HG03066 (cell line): Measurements from ENCODE around the gene C14orf132.

Experiments
- ATAC-seq: cut with Tn5 transposase; IDR thresholded peaks from one replicate; pipeline ENCODE4 v1.9.1; 2021; ENCODE audit warnings: low read depth; ENCODE audit not compliant: unreplicated experiment

Gene C14orf132

DNA sequence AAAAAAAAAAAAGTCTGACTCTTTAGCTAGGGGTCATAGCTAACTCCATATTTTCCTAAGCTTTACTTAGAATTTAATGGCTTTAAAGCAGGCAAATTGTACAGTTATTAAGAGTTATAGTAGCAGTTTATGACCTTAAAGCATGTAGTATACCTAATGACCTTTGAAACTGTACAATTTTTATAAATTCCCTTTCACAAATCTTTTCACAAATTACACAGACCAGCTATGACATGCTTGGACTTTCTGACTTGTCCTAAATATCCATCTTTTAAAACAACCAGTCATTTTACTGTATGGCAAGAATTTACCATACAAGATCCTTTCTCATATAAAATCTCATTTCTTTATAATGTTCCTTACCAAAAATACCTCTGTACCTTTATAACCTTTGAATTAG, 74.8 kb downstream of the C14orf132 start:
- no peak for ATAC-seq

GRCh38 chr14:96117101-96117897, 78.1 kb downstream of the C14orf132 start:
- no peak for ATAC-seq

DNA sequence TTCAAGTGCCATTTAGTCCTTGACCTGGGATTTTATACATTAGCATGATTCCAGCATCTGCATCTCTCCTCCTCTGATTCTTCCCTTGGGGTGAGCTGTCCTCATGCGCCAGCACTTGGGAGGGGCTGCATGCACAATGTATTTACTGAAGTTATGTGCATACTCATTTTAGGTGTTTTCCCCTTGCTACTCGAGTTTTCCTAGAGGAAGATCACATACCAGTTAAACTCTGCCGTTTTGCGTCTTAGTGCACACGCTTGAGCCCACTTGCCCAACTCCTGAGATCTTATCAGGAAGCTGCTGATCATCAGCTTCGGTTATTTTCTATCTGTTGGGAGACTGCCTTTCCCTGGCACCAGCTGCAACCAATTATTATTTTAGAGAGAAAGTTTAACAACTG, 78.8 kb downstream of the C14orf132 start:
- no peak for ATAC-seq

- ATAC-seq: no peak
These were observed 79.2 kb downstream of the C14orf132 start for GRCh38 chr14:96118391-96118790.

GRCh38 chr14:96119947-96120346, 80.8 kb downstream of the C14orf132 start:
- no peak for ATAC-seq

GRCh38 chr14:96120392-96120791, 81.2 kb downstream of the C14orf132 start:
- no peak for ATAC-seq

DNA sequence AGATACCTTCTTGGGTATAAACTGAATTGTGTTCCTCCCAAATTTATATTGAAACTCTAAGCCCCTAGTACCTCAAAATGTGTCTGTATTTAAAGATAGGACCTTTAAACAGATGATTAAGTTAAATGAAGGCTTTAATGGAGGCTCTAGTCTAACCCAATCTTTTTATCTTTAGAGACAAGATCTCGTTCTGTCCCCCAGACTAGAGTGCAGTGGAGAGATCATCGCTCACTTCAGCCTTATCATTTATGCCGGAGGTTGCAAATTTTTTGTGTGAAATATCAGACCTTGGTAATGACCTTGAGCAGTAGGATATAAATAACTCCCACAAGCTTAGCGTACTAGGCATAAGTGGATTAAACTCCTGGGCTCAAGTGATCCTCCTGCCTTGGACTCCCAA, 81.8 kb downstream of the C14orf132 start:
- no peak for ATAC-seq

GRCh38 chr14:96121660-96122395, 82.7 kb downstream of the C14orf132 start:
- no peak for ATAC-seq

- no peak for ATAC-seq
These were observed 83.3 kb downstream of the C14orf132 start for GRCh38 chr14:96122496-96122895.

DNA sequence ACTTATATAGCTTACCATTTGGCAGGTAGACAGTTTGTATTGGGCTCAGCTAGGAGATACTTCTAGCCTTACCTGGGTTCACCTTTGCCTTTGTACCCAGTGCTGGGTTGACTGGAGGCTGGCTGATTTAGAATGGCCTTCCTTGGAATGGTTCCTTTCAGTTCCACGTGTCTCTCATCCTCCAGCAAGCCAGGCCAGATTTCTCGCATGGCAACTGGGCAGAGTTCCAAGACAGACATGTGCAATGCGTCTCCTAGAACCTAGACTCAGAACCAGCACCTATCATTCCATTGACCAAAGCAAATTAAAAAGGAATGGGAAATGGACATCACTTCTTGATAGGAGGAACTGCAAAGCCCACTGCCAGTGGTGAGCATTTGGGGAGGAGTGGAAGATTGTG, 86.4 kb downstream of the C14orf132 start:
- ATAC-seq: no peak

- no peak for ATAC-seq
These were observed 87.2 kb downstream of the C14orf132 start for GRCh38 chr14:96126339-96126782.

DNA sequence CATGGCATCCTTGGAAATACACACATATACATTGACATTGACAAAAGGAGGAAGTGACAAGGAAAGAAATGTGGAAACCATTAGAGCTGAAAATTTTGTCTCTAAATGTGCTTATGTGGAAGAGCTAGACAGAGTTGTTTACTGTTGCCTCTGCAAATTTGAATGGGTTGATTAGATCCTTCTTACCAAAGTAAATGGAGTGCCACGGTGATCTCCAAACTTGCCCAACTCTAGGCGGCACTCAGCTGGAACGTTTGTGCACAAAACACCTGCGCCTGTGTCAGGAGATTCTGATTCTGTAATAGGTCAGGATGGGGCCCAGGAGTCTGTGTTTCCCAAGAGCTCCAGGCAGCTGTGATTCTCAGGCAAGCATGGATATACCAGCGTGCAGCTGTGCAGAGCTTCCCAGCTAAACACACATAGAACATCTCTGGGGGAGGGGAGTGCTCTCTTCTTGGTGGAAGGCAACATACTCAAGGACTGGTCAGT, 87.7 kb downstream of the C14orf132 start:
- no peak for ATAC-seq

GRCh38 chr14:96129128-96129736, 90.1 kb downstream of the C14orf132 start:
- ATAC-seq: no peak

GRCh38 chr14:96130391-96130790, 91.2 kb downstream of the C14orf132 start:
- no peak for ATAC-seq

DNA sequence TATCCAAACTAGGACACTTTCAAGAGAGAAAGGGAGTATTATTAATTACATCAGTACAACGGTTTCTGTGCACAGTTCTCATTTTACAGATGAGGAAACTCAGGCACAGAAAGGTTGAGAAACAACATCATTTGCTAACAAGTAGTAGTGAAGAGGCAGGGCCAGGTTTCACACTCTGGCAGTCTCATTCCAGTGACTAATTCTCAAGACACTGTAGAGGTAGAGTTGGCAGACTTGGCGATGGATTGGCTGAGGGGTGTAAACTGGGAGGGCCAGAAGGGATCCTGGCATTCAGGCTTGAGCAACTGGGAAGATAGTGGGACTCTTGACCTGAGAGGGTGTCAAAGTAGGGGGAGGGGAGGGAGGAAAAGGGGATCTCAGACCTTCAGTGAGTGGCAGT, 91.7 kb downstream of the C14orf132 start:
- no peak for ATAC-seq

- ATAC-seq: no peak
These were observed 92.7 kb downstream of the C14orf132 start for GRCh38 chr14:96131836-96132235.

DNA sequence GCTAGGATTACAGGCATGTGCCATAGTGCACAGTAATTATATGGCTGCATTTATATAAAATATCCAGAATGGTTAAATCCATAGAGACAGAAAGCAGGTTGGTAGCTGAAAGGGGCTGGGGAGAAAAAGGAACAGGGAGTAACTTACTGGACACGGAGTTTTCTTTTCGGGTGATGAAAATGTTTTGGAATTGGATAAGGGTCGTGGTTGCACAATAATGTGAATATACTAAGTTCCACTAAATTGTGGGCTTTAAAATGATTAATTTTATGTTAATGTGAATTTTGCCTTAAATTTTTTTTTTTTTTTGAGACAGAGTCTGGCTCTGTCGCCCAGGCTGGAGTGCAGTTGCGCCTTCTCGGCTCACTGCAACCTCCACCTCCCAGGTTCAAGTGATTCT, 95.3 kb downstream of the C14orf132 start:
- ATAC-seq: no peak

DNA sequence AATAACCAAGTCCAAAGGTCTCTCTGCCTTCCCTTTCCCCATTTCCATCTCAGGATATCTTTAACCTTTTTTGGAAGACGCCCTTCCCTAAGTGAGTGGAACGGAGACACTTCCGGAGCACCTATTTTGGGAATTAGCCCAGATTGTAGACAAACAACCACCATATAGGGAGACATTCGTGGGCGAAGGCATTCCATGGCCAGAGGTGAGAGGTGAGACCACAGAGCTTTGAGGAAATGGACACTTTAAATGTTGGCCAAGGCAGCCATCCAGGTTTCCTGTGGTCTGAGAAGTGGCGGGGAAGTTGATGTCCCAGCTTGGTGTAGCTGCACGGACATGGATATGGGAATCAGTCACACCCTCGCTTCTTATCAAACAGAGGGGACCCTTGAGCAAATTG, 96.1 kb downstream of the C14orf132 start:
- no peak for ATAC-seq

GRCh38 chr14:96136371-96137005, 97.3 kb downstream of the C14orf132 start:
- no peak for ATAC-seq

DNA sequence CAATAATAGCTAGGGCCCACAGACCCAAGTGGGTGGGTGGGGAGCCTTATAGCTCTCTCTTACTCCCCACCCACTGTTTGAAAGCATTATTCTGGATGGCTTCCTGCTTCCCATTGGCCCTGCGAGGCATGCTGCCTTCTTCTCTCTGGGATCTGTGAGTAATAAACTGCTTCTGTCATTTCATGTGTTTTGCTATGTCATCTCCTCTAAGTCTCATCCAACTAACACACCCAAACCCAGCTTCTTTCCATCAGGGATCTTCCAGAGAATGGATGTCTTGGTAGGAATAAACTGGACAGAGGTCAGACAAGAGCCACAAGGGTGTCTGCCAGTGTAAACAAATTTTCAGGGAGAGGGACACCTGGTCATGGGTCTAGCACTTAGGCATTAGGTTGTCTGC, 99.1 kb downstream of the C14orf132 start:
- ATAC-seq: no peak

GRCh38 chr14:96139169-96139568, 100.0 kb downstream of the C14orf132 start:
- ATAC-seq: no peak
